ENCODE data around the gene GMPR2.
"Not testable (repeated sequence)": the region's sequence is repeated elsewhere in the genome, so short reads cannot be mapped to it uniquely, and the experiment has no call there.

GMPR2 gene

DNA sequence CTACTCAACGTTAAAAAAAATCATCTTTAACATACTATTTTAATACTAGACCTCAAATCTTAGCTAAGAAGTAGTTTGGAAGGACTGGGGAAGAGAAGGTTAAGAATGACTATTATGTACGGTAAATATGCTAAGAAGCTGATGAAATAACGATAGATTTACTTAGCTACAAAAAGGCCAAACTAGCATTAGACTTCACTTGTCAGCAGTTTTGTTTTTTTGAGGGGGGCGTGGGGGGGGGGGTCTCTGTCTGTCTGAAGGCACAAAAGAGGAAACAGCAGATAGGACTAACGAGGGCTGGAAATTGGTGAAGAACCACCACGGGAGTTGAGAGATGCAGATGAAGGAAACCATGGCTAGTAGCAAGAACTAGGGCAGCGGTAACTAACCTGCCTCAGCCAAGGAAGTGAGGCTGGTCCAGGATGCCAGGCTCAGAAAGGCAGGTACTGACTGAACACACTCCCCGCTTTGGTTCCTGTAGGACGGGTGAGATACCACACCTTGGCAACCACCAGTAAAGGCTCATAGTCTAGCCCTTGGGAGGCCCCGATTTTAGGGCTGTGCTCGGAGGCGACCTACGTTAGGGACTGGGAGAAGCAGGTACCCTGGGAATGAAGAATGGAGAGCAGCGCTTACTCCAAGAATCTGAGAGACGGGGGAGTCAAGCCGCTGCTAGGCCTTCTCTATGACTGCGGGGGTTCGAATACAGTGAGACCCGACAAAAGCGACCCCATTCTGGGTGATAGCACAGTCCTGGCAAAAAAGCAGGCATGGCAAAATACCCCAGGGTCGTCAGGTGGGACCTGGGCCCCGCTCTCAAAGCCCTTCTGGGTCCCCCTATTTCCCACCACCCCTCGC, 1.2 kb upstream of the GMPR2 start:
- no peak for DNase-seq (ENCODE audit: low read depth)

DNA sequence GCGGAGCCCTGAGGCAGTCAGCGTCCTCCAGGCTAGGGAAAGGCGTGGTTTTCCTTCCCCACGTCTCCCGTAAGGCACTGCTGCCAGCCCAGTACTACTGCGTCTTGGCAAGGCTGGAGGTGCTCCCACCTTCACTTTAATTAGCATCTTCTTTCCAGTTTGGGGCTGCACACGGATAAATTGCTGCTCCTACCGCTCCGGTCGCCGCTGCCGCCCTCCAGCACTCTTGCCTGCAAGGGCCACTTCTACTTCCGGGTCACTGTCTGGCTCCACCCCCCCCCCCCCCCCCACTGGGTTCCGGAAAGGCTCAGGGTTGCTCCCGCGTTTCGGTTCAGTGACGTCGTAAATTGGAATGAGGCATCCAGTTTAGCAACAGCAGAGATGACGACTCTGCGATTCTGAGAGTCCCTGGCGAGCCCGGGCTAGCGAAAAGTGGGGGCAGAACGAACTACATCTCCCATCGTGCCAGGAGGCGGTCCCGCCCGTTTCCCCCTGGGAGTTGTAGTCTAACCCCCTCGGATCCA, 546 bp upstream of the GMPR2 start, which contains the start of gene NEDD8:
Gene NEDD8 (minus strand): TSS at position 247 of the 524 bp plus-strand sequence. CDS start 100 bp downstream, at position 147.
- peak; percentile 80 for DNase-seq (ENCODE audit: low read depth)

DNA sequence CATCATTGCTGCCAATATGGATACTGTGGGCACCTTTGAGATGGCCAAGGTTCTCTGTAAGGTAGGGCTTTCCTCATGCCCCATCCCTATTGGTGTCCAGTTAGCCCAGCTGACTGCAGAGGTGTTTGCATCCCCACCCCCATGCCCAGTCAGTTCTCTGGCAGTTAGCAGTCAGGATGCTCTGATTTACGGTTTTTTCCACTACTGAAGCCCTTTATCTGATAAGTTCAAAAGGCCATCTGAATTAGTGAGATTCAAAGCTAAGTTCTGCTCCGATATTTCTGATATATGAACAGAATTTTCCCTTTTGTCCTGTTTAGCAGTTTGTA, 773 bp downstream of the GMPR2 start:
- no peak for DNase-seq (ENCODE audit: low read depth)

DNA sequence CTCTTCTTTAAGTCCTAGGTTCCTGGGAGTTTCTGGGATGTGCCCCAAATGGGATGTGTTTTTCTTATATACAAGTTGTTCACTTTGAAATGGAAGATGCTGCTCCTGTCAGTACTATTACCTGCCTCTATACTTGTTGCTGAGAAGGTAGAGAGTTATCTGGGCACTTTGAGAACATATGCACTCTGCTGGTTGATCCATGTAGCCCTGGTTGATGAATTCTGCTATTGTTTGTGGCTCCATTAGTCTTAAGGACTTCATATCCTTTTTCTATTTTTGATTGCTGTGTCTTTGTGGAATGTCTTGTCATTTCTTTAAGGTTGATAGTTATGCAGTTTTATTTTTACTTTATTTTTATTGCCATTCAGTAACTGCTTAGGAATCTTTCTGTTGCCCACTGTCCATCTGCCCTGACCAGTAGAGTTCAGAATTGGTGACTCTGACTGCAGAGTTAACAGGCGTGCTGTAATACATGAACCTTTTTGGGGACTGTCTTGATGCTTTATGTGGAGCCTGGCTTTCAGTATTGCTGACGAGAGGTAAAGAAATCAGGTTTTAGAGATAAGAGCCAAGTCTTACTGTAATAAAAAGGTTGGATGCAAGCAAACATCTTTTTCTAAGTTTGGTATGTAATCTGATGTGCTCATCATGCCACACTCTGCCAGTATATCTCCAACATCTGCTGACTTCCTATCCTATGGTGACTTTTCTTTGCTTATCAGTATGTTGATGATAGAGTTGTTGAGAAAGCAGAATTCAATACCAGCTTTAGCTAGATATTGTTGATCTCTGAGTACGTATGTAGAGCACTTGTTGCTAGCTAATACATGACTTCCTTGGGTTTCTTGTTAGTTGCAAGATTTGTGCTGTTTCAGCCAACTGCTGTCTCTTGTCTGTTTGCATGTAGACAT, 1.6 kb downstream of the GMPR2 start:
- DNase-seq (ENCODE audit: low read depth), result no peak

DNA sequence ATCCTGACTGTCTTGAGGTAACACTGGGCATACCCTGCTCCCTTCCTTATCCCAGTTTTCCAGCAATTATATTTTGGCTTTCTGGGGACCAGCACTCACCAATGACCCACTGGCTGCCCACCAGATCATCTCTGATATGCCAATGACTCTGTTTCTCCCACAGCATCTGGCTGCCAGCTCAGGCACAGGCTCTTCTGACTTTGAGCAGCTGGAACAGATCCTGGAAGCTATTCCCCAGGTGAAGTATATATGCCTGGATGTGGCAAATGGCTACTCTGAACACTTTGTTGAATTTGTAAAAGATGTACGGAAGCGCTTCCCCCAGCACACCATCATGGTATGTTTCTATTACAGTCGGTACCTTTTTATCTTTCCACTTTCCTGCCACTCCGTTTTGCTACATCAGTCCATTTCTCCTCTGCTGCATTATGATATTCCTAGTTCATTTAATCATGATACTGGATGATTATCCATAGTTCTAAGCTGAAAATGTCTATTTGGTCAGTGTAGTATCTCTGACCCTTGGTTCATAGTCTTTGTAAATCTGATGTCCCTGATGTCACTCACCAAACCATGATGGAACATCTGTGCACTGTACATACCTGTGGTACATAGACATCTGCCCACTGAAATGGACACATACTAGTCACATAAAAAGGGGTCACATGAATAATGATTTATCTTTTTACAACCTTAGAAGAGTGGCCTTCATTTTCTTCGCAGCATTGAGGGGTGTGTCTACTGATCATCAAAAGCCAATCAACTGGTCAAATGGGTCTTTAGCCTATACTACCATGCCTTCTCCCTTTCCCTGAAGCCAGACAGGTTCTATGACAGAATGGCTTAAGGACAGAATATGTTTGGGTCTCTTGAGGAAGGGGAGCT, 3.3 kb downstream of the GMPR2 start:
- DNase-seq (ENCODE audit: low read depth), result no peak

DNA sequence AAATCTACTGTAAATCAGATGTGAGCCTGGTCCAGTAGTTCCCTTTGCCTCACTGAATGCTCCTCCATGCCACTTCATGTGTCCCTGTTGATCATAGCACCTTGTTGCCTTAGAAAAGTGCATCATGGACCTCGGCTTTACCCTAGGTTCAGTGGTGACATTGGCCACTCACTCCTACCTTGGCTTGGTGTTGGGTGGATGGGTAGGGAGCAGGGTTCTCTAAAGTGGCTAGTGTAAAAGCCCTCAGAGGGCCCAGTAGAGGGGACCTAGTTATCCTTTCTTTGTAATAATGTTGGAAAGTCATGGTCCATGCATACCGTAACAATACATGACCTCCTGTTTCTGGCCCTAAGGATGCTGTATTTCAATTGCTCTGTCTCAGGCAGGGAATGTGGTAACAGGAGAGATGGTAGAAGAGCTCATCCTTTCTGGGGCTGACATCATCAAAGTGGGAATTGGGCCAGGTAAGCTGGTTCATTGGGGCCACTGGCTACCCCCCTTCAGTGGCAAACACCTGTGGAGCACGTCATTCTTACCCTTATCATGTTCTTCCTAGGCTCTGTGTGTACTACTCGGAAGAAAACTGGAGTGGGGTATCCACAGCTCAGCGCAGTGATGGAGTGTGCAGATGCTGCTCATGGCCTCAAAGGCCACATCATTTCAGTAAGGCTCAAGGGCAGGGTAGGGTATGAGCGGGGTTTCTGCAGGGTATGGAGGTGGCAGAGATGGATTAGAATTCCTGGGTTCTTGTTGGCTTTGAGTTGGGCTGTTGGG, 4.1 kb downstream of the GMPR2 start:
- no peak for DNase-seq (ENCODE audit: low read depth)

DNA sequence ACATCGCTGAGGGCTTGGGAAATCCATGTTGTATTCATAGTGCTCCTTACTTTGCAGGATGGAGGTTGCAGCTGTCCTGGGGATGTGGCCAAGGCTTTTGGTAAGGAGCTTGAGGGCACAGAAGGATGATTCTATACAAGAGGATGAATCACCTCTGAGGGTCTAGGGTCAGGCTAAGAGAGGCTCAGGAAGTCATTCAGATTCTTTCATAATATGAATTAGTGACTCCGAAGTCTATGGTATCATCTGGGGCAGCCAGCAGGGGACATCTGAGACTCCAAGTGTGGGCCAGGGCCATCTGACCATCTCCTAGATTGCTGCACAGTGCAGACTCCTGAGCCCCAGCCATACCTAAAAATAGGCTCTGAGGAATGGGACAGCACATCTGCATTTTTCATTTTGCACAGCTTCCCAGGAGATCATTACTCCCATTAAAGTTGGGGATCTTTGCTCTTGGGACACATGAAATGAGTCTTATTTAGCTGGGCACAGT, 4.8 kb downstream of the GMPR2 start:
- DNase-seq (ENCODE audit: low read depth), result no peak

DNA sequence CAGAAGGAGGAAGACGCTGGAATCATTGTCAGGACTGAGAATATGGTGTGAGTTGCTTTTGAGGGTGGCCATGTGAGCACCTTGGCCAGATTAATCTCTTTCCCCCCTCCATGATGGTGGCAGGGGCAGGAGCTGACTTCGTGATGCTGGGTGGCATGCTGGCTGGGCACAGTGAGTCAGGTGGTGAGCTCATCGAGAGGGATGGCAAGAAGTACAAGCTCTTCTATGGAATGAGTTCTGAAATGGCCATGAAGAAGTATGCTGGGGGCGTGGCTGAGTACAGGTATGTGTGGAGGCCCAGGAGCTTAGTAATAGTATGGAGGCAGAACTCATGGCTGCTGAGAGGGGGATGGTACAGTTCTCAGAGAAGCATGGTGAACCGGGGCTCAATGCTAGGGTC, 5.4 kb downstream of the GMPR2 start:
- DNase-seq (ENCODE audit: low read depth), result no peak

DNA sequence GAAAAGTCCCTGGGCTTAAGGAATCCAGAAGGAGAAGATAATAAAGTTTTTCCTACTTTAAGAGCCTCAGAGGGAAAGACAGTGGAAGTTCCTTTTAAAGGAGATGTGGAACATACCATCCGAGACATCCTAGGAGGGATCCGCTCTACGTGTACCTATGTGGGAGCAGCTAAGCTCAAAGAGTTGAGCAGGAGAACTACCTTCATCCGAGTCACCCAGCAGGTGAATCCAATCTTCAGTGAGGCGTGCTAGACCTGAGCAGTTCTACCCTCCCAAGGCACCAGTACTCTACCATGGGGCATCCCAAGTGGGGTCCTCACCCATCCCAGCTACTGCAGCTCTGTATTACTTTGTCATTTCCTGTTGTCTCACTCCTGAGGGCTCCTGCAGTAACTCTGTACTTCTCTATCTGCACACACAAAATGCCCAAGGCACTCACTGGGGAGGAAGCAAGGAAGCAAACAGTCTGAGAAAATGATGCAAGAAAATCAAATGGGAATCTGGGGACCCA, 5.9 kb downstream of the GMPR2 start:
- no peak for DNase-seq (ENCODE audit: low read depth)

DNA sequence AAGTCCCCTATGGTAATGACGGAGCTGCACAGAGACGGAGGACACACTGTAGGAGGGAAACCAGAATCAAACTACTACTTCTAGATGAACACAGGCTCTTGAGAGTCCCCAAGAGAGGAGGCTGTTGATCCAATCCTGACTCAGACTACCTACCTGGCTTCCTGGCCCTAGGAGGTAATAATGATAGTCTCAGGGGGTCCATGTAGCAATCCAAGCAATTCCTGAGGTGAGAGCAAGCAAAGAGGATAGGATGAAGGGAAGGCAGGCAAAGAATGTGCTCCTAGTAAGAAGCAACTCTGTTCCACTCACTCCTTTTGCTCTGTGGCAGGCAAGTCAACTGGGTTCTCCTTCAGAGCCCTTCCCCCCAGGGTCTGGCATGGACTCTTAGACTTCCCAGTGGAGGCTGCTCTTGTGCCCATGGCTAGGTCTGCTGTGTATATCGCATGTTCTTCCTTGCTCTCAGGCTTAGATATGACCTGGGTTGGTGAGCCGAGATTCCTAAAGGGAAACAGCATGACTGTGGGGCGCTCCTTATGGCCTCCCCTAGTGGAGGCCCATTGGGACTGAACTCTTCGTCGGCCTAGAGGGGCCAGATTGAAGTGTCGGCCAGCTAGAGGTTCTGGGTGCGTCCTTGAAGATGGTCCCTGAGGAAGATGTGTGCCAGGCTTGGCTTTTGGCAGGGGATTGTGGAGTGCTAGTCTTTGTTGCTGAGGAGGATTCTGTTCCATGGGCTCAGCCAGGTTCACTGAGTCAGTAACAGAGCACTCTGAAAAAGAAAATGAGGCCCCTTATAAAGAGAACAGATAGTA, 7.6 kb downstream of the GMPR2 start:
- DNase-seq (ENCODE audit: low read depth), result no peak

DNA sequence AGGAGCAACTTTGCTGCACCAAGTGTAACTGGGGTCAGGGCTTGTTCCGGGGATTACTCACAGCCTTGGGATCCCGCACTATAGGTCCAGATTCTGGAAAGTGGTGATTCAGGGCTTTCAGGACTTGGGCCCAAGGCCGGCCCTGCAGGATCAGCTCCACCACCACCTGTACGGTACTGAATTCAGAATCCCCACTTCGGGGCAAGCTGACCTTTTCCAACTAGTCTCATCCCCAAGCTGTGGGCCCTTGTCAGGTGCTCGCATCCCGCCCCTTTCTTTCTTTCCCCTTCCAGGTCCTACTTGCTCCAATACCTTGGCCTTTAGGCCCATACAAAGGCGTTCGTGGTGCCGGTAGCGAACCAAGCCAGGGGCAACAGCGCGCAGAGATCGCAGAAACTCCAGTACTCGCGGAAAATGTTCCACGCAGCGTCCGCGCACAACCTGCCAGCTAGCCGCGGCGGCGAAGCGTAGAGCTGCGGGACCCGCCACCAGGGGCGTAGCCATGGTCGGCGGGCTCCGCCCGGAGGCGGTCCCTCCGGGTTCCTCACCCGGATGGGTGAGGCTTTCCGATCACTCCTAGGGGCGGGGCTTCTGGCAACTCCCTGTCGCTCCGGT, 9.2 kb downstream of the GMPR2 start:
- DNase-seq (ENCODE audit: low read depth), result peak; percentile 90

DNA sequence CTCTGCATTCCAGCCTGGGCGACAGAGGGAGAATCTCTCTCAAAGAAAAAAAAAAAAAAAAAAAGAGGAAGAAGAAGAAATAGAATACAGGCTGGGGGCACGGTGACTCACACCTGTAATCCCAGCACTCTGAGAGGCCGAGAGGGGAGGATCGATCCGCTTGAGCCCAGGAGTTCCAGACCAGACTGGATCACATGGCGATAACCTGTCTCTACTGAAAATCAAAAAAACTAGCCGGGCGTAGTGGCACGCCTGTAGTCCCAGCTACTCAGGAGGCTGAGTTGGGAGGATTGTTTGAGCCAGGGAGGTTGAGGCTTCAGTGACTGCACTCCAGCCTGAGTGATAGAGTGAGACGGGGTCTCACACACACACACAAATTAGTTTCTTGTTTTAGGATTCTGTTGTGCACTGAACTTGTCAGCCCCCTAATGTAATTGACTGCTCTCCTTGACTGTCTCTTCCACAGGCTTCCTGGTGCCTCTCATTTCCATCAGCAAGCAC, 10.7 kb downstream of the GMPR2 start:
- DNase-seq (ENCODE audit: low read depth), result no peak

DNA sequence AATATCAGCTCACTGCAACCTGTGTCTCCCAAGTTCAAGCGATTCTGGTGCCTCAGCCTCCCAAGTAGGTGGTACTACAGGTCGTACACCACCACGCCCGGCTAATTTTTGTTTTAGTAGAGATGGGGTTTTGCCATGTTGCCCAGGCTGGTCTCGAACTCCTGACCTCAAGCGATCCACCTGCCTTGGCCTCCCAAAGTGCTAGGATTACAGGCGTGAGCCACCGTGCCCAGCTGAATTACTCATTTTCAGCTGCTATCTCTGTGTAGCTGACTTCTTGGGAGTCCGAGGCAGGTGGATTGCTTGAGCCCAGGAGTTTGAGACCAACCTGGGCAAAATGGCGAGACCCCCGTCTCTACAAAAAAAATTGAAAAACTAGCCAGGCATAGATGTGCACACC, 12.6 kb downstream of the GMPR2 start:
- not testable (repeated sequence) for DNase-seq (ENCODE audit: low read depth)

DNA sequence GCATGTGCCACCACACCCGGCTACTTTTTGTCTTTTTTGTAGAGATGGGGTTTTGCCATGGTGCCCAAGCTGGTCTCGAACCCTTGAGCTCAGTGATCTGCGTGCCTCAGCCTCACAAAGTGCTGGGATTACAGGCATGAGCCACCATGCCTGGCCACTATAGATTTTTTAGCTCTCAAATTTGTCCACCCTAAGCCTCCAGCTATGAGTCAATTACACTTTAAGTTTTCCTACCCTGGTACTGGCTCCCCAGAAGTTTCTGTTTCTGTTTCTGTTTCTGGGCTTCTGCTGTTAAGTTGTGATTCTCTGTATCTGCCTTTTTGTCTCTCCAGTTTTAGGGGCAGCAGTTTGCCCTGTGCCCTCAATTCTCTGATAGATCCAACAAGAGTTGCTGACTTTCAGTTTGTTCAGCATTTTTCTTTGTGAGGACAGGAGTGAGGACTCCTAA, 14.1 kb downstream of the GMPR2 start:
- no peak for DNase-seq (ENCODE audit: low read depth)

DNA sequence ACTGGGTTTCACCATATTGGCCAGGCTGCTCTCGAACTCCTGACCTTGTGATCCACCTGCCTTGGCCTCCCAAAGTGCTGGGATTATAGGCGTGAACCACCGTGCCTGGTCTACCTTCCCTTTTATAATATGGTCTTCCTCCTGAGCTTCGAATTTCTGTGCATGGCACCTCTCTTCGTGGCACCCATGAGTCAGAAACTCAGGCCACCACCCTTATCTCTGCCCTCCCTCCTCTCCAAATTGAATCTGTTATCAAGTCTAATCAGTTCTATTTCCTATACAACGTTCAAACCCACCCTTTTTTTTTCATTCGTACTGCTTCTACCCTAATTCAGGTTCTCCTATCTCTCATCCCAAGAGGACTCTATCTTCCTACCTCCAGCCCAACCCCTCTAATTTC, 14.7 kb downstream of the GMPR2 start:
- no peak for DNase-seq (ENCODE audit: low read depth)

DNA sequence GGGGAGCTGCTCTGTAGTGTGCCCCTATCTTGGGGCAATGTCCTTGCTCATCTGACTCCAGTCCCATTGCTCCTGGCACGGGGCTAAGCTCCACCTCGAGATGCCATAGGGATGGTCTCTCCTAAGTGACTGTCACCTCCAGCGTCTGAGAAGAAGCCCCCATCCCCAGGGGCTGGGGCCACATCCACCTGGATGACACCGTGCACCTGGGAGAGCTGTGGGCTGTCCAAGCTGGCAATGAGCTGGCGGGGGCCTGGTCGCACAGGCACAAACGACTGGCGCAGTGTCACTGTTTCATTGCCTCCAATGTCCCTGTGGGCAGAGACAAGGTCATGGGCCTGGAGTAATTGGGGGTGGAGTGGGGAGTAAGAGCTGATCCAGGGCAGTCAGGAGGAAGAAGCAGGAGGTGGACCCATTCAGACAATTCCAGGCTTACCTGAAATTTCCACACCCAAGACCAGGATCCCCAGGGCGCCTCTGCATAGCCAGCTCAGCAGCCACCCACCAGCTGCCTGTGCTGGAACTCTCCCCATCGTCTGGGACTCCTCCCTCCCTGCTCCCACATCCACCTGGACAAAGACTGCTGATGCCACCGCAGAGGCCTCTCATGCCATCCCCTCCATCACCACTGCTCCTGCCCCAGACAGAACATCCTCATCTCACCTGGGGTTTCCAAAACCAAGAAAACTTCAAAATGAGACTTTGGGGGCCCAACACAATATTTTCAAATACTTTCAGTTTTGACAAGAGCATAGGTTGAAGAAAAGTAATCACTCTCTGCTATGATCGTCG, 16.7 kb downstream of the GMPR2 start:
- DNase-seq (ENCODE audit: low read depth), result no peak

DNA sequence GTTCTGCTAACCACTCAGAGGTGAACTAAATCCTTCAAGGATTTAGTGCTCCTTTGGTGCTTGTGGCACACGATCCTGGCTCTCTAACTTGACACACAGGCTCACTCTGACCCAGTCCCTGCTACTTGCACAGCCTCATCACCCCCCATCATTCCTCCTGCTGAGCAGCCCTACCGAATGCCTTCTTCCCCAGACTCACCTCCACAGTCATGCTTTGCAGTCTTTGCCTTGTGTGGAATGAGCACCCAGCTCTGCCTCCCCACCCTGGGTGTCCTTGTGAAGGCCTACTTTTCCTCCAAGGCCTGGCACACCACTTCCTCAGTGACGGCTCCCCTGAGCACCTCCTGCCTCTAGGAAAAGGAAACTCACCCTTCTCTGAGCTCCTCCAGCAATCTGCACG, 17.6 kb downstream of the GMPR2 start:
- no peak for DNase-seq (ENCODE audit: low read depth)

DNA sequence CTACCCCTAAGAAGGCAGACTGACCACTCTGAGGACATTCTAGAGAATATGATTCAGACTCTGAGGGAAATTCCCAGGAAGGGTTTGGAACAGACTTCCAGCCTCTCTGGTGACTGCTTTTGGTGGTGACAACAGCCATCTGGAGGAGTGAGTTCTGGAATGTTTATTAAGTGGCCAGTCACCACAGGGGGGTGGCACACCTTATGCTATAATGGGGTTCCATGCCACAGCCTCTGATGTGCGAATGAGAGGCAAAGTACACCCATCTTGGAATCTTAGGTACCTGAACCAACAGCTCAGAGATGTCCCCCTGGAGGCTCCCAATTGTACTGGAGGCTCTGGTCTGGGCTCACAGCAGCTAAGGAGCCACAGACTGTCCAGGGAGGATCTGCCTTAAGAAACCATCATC, 19.2 kb downstream of the GMPR2 start:
- no peak for DNase-seq (ENCODE audit: low read depth)

Measured in stimulated activated CD8-positive, alpha-beta memory T cell treated with anti-CD3 and anti-CD28 coated beads, Interleukin-12 subunit alpha, Interleukin-12 subunit beta, amount 100 ng/mL, for 1 hour (primary cell).